GM23248 (cell line): ENCODE data around the gene STK16. TPM values are rescaled to one million over a fixed set of nuclear protein-coding genes. Genes with fewer than 3 reads are reported as not detected.

Experiments used
- DNase-seq: peaks from one replicate; pipeline ENCODE4 v3.0.0-alpha.2; 2015
- H2AFZ ChIP-seq: fragments of 200-600 bp; sonication (generic); 2 replicates; pipeline ENCODE4 v1.6.1; 2016; ENCODE audit warnings: antibody characterized with exemption
- H3F3A ChIP-seq: fragments of 200-600 bp; sonication (generic); 2 replicates; pipeline ENCODE4 v1.6.1; 2016; ENCODE audit warnings: mild to moderate bottlenecking, antibody characterized with exemption, mixed run types; ENCODE audit not compliant: insufficient read depth
- H3K27ac ChIP-seq: fragments of 200-600 bp; sonication (generic); 2 replicates; pipeline ENCODE4 v1.5.1; 2016; ENCODE audit warnings: mild to moderate bottlenecking
- H3K27me3 ChIP-seq: fragments of 200-600 bp; sonication (generic); replicated peaks from 2 replicates; pipeline ENCODE4 v1.6.1; 2016; ENCODE audit warnings: mild to moderate bottlenecking; ENCODE audit not compliant: insufficient read depth
- H3K36me3 ChIP-seq: fragments of 200-600 bp; sonication (generic); 2 replicates; pipeline ENCODE4 v1.6.1; 2016; ENCODE audit warnings: low read depth, mild to moderate bottlenecking
- H3K4me1 ChIP-seq: fragments of 200-600 bp; sonication (generic); 2 replicates; pipeline ENCODE4 v1.6.1; 2016; ENCODE audit warnings: mild to moderate bottlenecking; ENCODE audit not compliant: insufficient read depth
- H3K4me2 ChIP-seq: fragments of 200-600 bp; sonication (generic); one replicate; pipeline ENCODE4 v1.6.1; 2016; ENCODE audit warnings: mild to moderate bottlenecking; ENCODE audit not compliant: unreplicated experiment
- H3K4me3 ChIP-seq: fragments of 200-600 bp; sonication (generic); 2 replicates; pipeline ENCODE4 v1.5.1; 2016; ENCODE audit warnings: mild to moderate bottlenecking
- H3K79me2 ChIP-seq: fragments of 200-600 bp; sonication (generic); 2 replicates; pipeline ENCODE4 v1.6.1; 2016; ENCODE audit warnings: mild to moderate bottlenecking; ENCODE audit not compliant: insufficient read depth
- H3K9ac ChIP-seq: fragments of 200-600 bp; sonication (generic); 2 replicates; pipeline ENCODE4 v1.6.1; 2016; ENCODE audit warnings: mild to moderate bottlenecking
- H3K9me2 ChIP-seq: fragments of 200-600 bp; sonication (generic); 2 replicates; pipeline ENCODE4 v1.6.1; 2016; ENCODE audit warnings: mixed run types, mild to moderate bottlenecking, moderate library complexity; ENCODE audit not compliant: insufficient read depth
- H3K9me3 ChIP-seq: fragments of 200-600 bp; sonication (generic); one replicate; pipeline ENCODE4 v1.6.1; 2017; ENCODE audit warnings: low read depth
- H4K20me1 ChIP-seq: fragments of 200-600 bp; sonication (generic); 2 replicates; pipeline ENCODE4 v1.6.0; 2016; ENCODE audit not compliant: insufficient read depth
- EZH2 ChIP-seq: fragments of 200-600 bp; sonication (generic); IDR thresholded peaks from 2 replicates; pipeline ENCODE4 v1.6.1; 2018; ENCODE audit warnings: antibody characterized with exemption, mild to moderate bottlenecking; ENCODE audit not compliant: insufficient read depth, poor library complexity, severe bottlenecking
- EZH2phosphoT487 ChIP-seq: fragments of 200-600 bp; sonication (generic); IDR thresholded peaks from 2 replicates; pipeline ENCODE4 v1.6.1; 2018; ENCODE audit warnings: antibody characterized with exemption, moderate library complexity, mild to moderate bottlenecking, low read depth; ENCODE audit not compliant: insufficient read depth
- WGBS, 2 experiments: methylation state at CpG; one replicate each; pipeline ENCODE4 v1.1.6; 2015 to 2017; ENCODE audit warnings: low lambda C conversion rate in 2 of 2, low coverage in 1 of 2; ENCODE audit errors: missing lambda C conversion rate in 2 of 2; 5-methylcytosine and 5-hydroxymethylcytosine counted together
- in situ Hi-C: fragments of 300-500 bp; cut with MboI; formaldehyde crosslinking; loops from 2 replicates; pipeline ENCODE4 v1.15.0; 2020
- polyA plus RNA-seq: library from polyadenylated mRNA; unstranded; fragments of >200 nt; fragmentation: Nextera tagmentation; extraction: Ambion mirVana; gene quantifications from 2 replicates; pipeline ENCODE4 v1.2.1, GENCODE V29; 2016
- total RNA-seq: library from RNA; depleted of rRNA; stranded (reverse); fragments of >200 nt; shearing (Covaris generic); gene quantifications from 2 replicates; pipeline ENCODE4 v1.2.3, GENCODE V29; 2014

STK16 gene
- total and polyA plus RNA-seq, 2 experiments from 2014 or later, result 7.2 to 16.0 TPM

DNA sequence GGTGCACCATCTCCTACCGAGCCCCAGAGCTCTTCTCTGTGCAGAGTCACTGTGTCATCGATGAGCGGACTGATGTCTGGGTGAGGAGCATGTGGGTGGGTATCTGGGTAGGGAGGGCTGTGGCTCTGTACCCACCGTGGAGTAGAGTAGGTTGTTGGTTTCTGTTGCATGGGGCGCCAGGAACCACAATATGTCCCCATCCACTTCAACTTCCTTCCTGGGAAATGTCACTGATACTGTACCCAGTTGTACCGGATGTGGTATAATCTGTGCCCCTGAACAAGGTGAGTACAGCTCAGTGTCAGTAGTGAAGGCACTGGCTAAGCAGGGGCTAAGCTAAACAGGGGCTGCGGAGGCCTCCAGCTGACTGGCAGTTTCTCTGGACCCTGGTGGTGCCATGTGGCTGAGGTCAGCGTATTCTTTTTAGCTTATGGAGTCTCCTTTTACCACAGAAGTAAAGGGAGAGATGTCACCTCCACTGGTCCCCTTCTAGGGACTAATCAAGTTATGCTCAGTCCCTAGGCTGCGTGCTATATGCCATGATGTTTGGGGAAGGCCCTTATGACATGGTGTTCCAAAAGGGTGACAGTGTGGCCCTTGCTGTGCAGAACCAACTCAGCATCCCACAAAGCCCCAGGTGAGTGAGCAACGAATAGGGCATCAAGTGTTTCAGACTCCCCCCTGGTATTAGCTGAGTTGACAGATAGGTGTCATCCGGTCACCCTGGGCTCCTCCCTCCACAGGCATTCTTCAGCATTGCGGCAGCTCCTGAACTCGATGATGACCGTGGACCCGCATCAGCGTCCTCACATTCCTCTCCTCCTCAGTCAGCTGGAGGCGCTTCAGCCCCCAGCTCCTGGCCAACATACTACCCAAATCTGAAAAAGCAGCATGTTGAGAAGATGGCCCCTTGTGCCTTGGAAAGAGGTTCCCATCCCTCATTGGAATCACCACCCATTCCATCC, 2.7 kb downstream of the STK16 start:
- H3K9ac ChIP-seq, result no peak overlapping the region
- no peak for DNase-seq
- no peak for TF ChIP-seq EZH2
- peaks cover 34% of the 10 kb centered on the region for H3K79me2 ChIP-seq
- H3K27ac ChIP-seq, result peak overlapping the region; percentile 89
- H3K9me3 ChIP-seq, result no peaks in the 10 kb centered on the region
- H3K4me1 ChIP-seq, result peaks cover 49% of the 10 kb centered on the region
- H3K4me3 ChIP-seq, result no peak overlapping the region
- H3K36me3 ChIP-seq, result no peaks in the 10 kb centered on the region
- no peak overlapping the region for H2AFZ ChIP-seq
- H3K9me2 ChIP-seq, result no peaks in the 10 kb centered on the region
- no peaks in the 10 kb centered on the region for H4K20me1 ChIP-seq
- H3K27me3 ChIP-seq, result no peaks in the 10 kb centered on the region
- H3F3A ChIP-seq, result peaks cover 43% of the 10 kb centered on the region
- 92 to 96% methylated on average over 17 of the region's 17 CpGs for whole genome bisulfite sequencing, 2 experiments
- in situ Hi-C loops, result no loop called here
- no peak overlapping the region for H3K4me2 ChIP-seq

DNA sequence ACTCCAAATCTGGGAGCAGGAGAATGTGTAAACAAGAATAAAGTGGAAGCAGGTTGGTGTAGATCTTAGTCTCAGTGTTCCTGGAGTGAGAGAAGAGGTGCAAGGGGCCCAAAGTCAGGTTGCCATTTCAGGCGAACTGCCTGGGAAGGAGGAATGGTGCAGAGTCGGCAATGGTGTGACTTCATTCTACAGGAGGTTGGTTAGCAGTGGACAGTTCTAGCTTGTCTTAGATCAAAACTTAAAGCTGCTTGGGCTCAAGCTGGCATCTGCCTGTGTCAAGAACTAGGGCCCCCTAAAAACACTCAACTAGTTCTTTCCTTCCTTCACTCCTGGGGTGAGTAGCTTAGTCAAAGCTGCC, 3.5 kb downstream of the STK16 start:
- H3K79me2 ChIP-seq, result peaks cover 34% of the 10 kb centered on the region
- H3K36me3 ChIP-seq, result no peaks in the 10 kb centered on the region
- peak; percentile 24 for DNase-seq
- H3K9me2 ChIP-seq, result no peaks in the 10 kb centered on the region
- H3K4me3 ChIP-seq, result peak overlapping the region; percentile 28; the same call in 1 of the 2 replicates
- no peak overlapping the region for H2AFZ ChIP-seq
- H4K20me1 ChIP-seq, result no peaks in the 10 kb centered on the region
- in situ Hi-C loops, result no loop called here
- TF ChIP-seq EZH2 (no peak), EZH2phosphoT487 (no peak)
- peaks cover 56% of the 10 kb centered on the region for H3K4me1 ChIP-seq
- 68 to 77% methylated on average over 2 of the region's 2 CpGs for WGBS, 2 experiments
- peak overlapping the region; percentile 89 for H3K27ac ChIP-seq
- H3K9me3 ChIP-seq, result no peaks in the 10 kb centered on the region
- peak overlapping the region; percentile 66 for H3K9ac ChIP-seq
- H3K27me3 ChIP-seq, result no peaks in the 10 kb centered on the region
- peaks cover 43% of the 10 kb centered on the region for H3F3A ChIP-seq
- H3K4me2 ChIP-seq, result peak overlapping the region; percentile 80

DNA sequence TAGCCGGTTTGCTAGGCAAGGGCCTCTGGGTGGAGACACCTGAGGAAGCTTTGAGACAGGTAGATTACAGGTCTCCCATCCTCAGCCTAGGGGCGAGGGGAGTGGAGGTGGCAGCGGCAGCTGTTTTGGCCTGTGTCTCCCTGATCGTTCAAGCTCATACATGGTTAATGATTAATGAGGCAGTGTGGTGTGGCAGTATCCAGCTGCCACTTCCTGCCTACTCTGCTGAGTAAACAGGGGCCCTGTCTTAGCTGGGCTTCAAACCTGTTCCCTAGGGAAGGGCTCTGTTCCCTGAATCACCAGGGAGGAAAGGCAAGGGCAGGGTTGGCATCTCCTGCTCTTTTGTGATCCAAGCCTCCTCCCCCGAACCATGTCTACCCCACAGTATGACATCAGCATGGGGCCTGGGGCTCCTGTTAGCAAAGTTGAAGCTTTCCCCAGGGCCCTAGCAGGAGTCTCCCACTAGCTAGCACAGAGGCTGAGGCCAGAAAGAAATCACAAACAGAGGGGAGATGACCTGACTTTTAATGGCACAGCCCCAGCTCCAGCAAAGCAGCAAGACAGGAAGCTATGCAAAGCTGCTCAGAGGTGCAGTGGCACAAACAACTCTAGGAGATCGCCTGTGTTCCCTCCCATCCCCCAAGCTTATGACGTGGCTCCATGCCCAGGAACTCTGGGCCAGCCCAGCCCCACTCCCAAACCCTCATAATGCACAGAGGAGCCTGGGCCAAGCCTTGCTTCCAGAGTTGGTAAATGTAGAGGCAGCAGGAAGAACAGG, 4.1 kb downstream of the STK16 start:
- DNase-seq, result peak; percentile 92
- Histone ChIP-seq H3K27ac (peak overlapping the region; percentile 89), H3K9ac (peak overlapping the region; percentile 66), H3K4me2 (peak overlapping the region; percentile 80), H4K20me1 (no peaks in the 10 kb centered on the region), H3K9me3 (no peaks in the 10 kb centered on the region), H3K4me1 (peaks cover 54% of the 10 kb centered on the region), H2AFZ (0 out of 2 replicates have a peak overlapping the region, but pooled peaks have one; percentile 2), H3F3A (peaks cover 43% of the 10 kb centered on the region), H3K36me3 (no peaks in the 10 kb centered on the region), H3K9me2 (no peaks in the 10 kb centered on the region), H3K27me3 (no peaks in the 10 kb centered on the region), H3K4me3 (peak overlapping the region; percentile 28; the same call in 1 of the 2 replicates), H3K79me2 (peaks cover 30% of the 10 kb centered on the region)
- TF ChIP-seq EZH2phosphoT487, result no peak
- no peak for TF ChIP-seq EZH2
- 20 to 22% methylated on average over 7 of the region's 7 CpGs for WGBS, 2 experiments
- in situ Hi-C loops, result no loop called here

DNA sequence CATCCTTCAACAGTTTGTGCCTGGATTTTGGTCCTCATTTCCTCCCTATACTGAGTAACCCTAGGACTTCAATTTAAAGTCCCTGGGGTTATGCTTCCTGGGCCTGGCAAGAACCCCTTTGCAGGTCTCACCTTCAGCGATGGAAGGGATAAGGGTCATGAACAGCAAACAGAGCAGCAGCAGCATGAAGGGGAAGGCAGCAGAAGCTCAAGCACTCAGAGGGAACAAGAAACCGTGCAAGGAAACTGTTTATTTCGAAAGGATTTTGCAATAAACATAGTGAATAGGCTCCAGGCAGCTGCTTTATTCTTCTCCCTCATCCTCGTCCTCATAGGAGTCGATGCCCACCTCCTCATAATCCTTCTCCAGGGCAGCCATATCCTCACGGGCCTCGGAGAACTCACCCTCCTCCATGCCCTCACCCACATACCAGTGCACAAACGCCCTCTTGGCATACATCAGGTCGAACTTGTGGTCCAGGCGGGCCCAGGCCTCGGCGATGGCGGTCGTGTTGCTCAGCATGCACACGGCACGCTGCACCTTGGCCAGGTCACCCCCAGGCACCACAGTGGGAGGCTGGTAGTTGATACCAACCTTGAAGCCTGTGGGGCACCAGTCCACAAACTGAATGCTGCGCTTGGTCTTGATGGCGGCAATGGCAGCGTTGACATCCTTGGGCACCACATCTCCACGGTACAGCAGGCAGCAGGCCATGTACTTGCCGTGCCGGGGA, 4.9 kb downstream of the STK16 start:
- peaks cover 50% of the 10 kb centered on the region for H3F3A ChIP-seq
- no peak overlapping the region; the same call in 1 of the 2 replicates for H3K4me3 ChIP-seq
- peaks cover 22% of the 10 kb centered on the region for H3K79me2 ChIP-seq
- DNase-seq, result peak; percentile 33
- peaks cover 49% of the 10 kb centered on the region for H3K4me1 ChIP-seq
- no peaks in the 10 kb centered on the region for H3K9me3 ChIP-seq
- H3K27ac ChIP-seq, result peak overlapping the region; percentile 89
- H2AFZ ChIP-seq, result no peak overlapping the region
- WGBS, 2 experiments, result 80 to 83% methylated on average over 22 of the region's 22 CpGs
- TF ChIP-seq EZH2 (no peak), EZH2phosphoT487 (no peak)
- no peaks in the 10 kb centered on the region for H4K20me1 ChIP-seq
- H3K9me2 ChIP-seq, result no peaks in the 10 kb centered on the region
- H3K4me2 ChIP-seq, result peak overlapping the region; percentile 80
- H3K9ac ChIP-seq, result peak overlapping the region; percentile 66
- H3K36me3 ChIP-seq, result no peaks in the 10 kb centered on the region
- H3K27me3 ChIP-seq, result no peaks in the 10 kb centered on the region
- in situ Hi-C loops, result no loop called here
